GM12878 (cell line): ENCODE data around the gene OSGIN1. TPM values are rescaled to one million over a fixed set of nuclear protein-coding genes. Genes with fewer than 3 reads are reported as not detected.

ENCODE experiments used
- ATAC-seq: fragments of 200-7000 bp; cut with Tn5 transposase; 3 replicates; pipeline ENCODE4 v1.9.1; 2020; ENCODE audit warnings: mild to moderate bottlenecking, moderate library complexity
- BruUV-seq: library from RNA; stranded (reverse); fragments of 400-500 nt; replicated peaks from 2 replicates; lab custom pipeline; 2021; lab: Mats Ljungman, UMichigan
- CTCF ChIA-PET: fragments of 300-600 bp; sonication (Branson Sonifier 250); formaldehyde crosslinking; extraction: SDS; loops from one replicate; lab custom pipeline; 2021; ENCODE audit warnings: inconsistent platforms; lab: Yijun Ruan, JAX
- POLR2A ChIA-PET: fragments of 350-600 bp; formaldehyde crosslinking; extraction: SDS; loops from one replicate; lab custom pipeline; 2021; ENCODE audit warnings: inconsistent platforms; lab: Charles Lee
- RAD21 ChIA-PET: fragments of 300-600 bp; sonication (Branson Sonifier 250); formaldehyde crosslinking; loops from one replicate; lab custom pipeline; 2023; ENCODE audit warnings: antibody characterized with exemption; ENCODE audit not compliant: unreplicated experiment; lab: Charles Lee
- SMC1A ChIA-PET: fragments of 300-600 bp; sonication (Branson Sonifier 250); formaldehyde crosslinking; loops from one replicate; lab custom pipeline; 2023; ENCODE audit not compliant: unreplicated experiment, uncharacterized antibody; lab: Charles Lee
- DNase-seq: peaks from one replicate; pipeline ENCODE4 v3.0.0-alpha.2; 2011; ENCODE audit warnings: low read depth, low spot score
- FAIRE-seq: peaks from 3 replicates; lab custom pipeline; 2011; peaks lifted over from hg19 to GRCh38; lab: Jason Lieb, UNC
- H2AFZ ChIP-seq: 2 replicates; pipeline ENCODE4 v1.6.0; 2011; ENCODE audit warnings: low read depth, low read length, control low read depth; ENCODE audit not compliant: control insufficient read depth
- H3K27ac ChIP-seq: 2 replicates; pipeline ENCODE4 v1.5.1; 2011; ENCODE audit warnings: control low read depth; ENCODE audit not compliant: control insufficient read depth, insufficient read depth
- H3K27me3 ChIP-seq, 2 experiments: replicated peaks in 1 of 2; 2 replicates each; pipeline versions ENCODE4 v1.6.0 to v1.6.1; 2011; ENCODE audit warnings: low read length in 1 of 2; ENCODE audit not compliant: control insufficient read depth in 2 of 2, insufficient read depth in 2 of 2
- H3K36me3 ChIP-seq, 2 experiments: 2 replicates each; pipeline ENCODE4 v1.5.1; 2011; ENCODE audit warnings: low read length in 1 of 2; ENCODE audit not compliant: control insufficient read depth in 2 of 2, insufficient read depth in 2 of 2
- H3K4me1 ChIP-seq: 2 replicates; pipeline ENCODE4 v1.6.1; 2011; ENCODE audit warnings: mild to moderate bottlenecking, low read length, moderate library complexity, mixed read lengths; ENCODE audit not compliant: control insufficient read depth, insufficient read depth
- H3K4me2 ChIP-seq: 2 replicates; pipeline ENCODE4 v1.6.0; 2011; ENCODE audit warnings: control low read depth; ENCODE audit not compliant: control insufficient read depth, insufficient read depth
- H3K4me3 ChIP-seq: fragments of 200-600 bp; sonication (generic); 2 replicates; pipeline ENCODE4 v1.5.1; 2016
- H3K79me2 ChIP-seq: 2 replicates; pipeline ENCODE4 v1.6.0; 2011; ENCODE audit warnings: low read length; ENCODE audit not compliant: control insufficient read depth, insufficient read depth
- H3K9ac ChIP-seq: 2 replicates; pipeline ENCODE4 v1.8.0; 2011; ENCODE audit warnings: low read length, control low read depth, mixed read lengths; ENCODE audit not compliant: control insufficient read depth, insufficient read depth
- H3K9me3 ChIP-seq: replicated peaks from 3 replicates; pipeline ENCODE4 v1.5.1; 2011; ENCODE audit warnings: mild to moderate bottlenecking, low read length; ENCODE audit not compliant: control insufficient read depth, insufficient read depth
- H4K20me1 ChIP-seq: 2 replicates; pipeline ENCODE4 v1.6.0; 2011; ENCODE audit not compliant: control insufficient read depth, insufficient read depth
- CBX3 ChIP-seq: fragments of 200-600 bp; sonication (generic); IDR thresholded peaks from 2 replicates; pipeline ENCODE4 v1.6.1; 2016; ENCODE audit warnings: low read depth, borderline replicate concordance
- EGR1 ChIP-seq, 2 experiments: IDR thresholded peaks; 1 replicate in 1 of 2; 2 replicates in 1 of 2; pipeline ENCODE4 v1.6.1; 2011 to 2012; ENCODE audit warnings: low read depth in 2 of 2, low read length in 2 of 2, borderline replicate concordance in 1 of 2, mild to moderate bottlenecking in 1 of 2, moderate library complexity in 1 of 2
- ETV6 ChIP-seq, 2 experiments: fragments of 450-650 bp in 1 of 2; IDR thresholded peaks in 1 of 2; conservative IDR thresholded peaks in 1 of 2; 2 replicates each; pipeline ENCODE4 v1.6.1; 2014; ENCODE audit warnings: antibody characterized with exemption in 1 of 2, borderline replicate concordance in 1 of 2, low read depth in 1 of 2, mild to moderate bottlenecking in 1 of 2, moderate library complexity in 1 of 2
- FOS ChIP-seq: IDR thresholded peaks from 3 replicates; pipeline ENCODE4 v1.6.1; 2011; ENCODE audit warnings: borderline replicate concordance; ENCODE audit not compliant: insufficient read length; ENCODE audit errors: extremely low read depth
- HDGF ChIP-seq: fragments of 450-650 bp; IDR thresholded peaks from 2 replicates; pipeline ENCODE4 v1.6.1; 2016; ENCODE audit warnings: antibody characterized with exemption
- JUNB ChIP-seq: IDR thresholded peaks from 2 replicates; pipeline ENCODE4 v1.6.1; 2016; ENCODE audit warnings: antibody characterized with exemption, mild to moderate bottlenecking
- NFIC ChIP-seq: IDR thresholded peaks from 2 replicates; pipeline ENCODE4 v1.6.1; 2012; ENCODE audit warnings: low read depth, mild to moderate bottlenecking, inconsistent platforms, low read length, moderate library complexity
- POLR2AphosphoS2 ChIP-seq: IDR thresholded peaks from 2 replicates; pipeline ENCODE4 v1.6.1; 2011; ENCODE audit warnings: low read depth, mild to moderate bottlenecking, low read length, improper control_type of control experiment, moderate library complexity
- SUPT20H ChIP-seq: IDR thresholded peaks from 2 replicates; pipeline ENCODE4 v1.6.1; 2011; ENCODE audit warnings: low read depth, mild to moderate bottlenecking, low read length, moderate library complexity, borderline replicate concordance; ENCODE audit not compliant: control insufficient read depth
- ZNF207 ChIP-seq: fragments of 450-650 bp; IDR thresholded peaks from 2 replicates; pipeline ENCODE4 v1.6.1; 2014; ENCODE audit warnings: antibody characterized with exemption, mild to moderate bottlenecking, borderline replicate concordance
- ZZZ3 ChIP-seq: IDR thresholded peaks from 2 replicates; pipeline ENCODE4 v1.6.1; 2011; ENCODE audit warnings: low read depth; ENCODE audit not compliant: control insufficient read depth, insufficient read length
- WGBS: methylation state at CpG from one replicate; pipeline ENCODE4 v1.1.6; 2016; ENCODE audit warnings: low lambda C conversion rate; ENCODE audit not compliant: insufficient replicate concordance, insufficient coverage; ENCODE audit errors: missing lambda C conversion rate; 5-methylcytosine and 5-hydroxymethylcytosine counted together
- in situ Hi-C: fragments of 300-500 bp; cut with MboI; formaldehyde crosslinking; loops from 9 replicates; pipeline ENCODE4 v1.14.3; 2018; ENCODE audit warnings: mixed read lengths
- intact Hi-C: fragments of 100-400 bp; cut with micrococcal nuclease; formaldehyde crosslinking; loops from one replicate; pipeline ENCODE4 v1.14.2; 2022; ENCODE audit not compliant: unreplicated experiment
- polyA plus RNA-seq, 11 experiments: library from polyadenylated mRNA; depleted of rRNA in 4 of 11; unstranded in 6 of 11; stranded (reverse) in 5 of 11; fragments of >200 nt; fragmentation: Nextera tagmentation in 4 of 11; fragmentation: Illumina TruSeq in 1 of 11; extraction: Ambion mirVana in 4 of 11; extraction: Trizol in 1 of 11; gene quantifications; 1 replicate in 1 of 11; 2 replicates in 10 of 11; pipeline versions ENCODE4 v1.2.1 to v1.2.3, GENCODE V29; 2011 to 2016; ENCODE audit warnings: inconsistent platforms in 2 of 11, missing spikeins in 2 of 11, low read depth in 1 of 11
- total RNA-seq, 4 experiments: library from RNA; depleted of rRNA in 3 of 4; stranded (reverse); fragments of >200 nt in 3 of 4; fragmentation: Illumina TruSeq in 1 of 4; extraction: Trizol in 1 of 4; gene quantifications; 2 replicates each; pipeline versions ENCODE4 v1.2.1 to v1.2.3, GENCODE V29; 2013 to 2021
- TF ChIP-seq, protein P1 (sequence below): IDR thresholded peaks from 2 replicates; pipeline ENCODE4 v1.6.1; 2012; ENCODE audit warnings: improper control_type of control experiment, low read depth, low read length; ENCODE audit not compliant: insufficient replicate concordance
- TF ChIP-seq, protein P2 (sequence below): fragments of 450-650 bp; IDR thresholded peaks from 2 replicates; pipeline ENCODE4 v1.6.1; 2017; ENCODE audit warnings: mild to moderate bottlenecking, moderate library complexity

OSGIN1 gene
- total and polyA plus RNA-seq, 10 of the 15 experiments (the other 5 are each of a cell fraction or from before 2014, with no cell fraction given), result 0.06 to 0.18 (median 0.13) TPM; not detected in 5

DNA sequence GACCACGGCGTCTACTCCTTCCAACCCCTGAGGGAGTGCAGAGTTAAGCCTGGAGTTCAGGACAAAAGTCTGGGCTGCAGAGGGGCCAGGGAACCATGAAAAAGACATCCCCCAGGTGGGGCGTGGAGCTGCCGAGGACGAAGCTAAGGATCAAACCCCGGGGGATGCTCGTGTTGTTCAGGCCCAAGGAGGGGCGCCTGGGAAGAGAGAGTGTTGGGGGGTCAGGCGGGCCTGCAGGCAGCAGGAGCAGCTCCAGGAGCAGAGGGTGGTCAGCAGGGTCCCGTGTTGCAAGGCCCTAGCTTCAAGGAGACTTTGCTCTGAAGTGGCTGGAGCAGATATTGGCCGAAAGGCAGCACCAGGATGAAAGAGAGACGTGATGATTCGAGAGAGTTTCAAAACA is 41.7 kb downstream of the OSGIN1 start (continued):
- no peak for TF ChIP-seq POLR2AphosphoS2
- no peak for TF ChIP-seq ZNF207

DNA sequence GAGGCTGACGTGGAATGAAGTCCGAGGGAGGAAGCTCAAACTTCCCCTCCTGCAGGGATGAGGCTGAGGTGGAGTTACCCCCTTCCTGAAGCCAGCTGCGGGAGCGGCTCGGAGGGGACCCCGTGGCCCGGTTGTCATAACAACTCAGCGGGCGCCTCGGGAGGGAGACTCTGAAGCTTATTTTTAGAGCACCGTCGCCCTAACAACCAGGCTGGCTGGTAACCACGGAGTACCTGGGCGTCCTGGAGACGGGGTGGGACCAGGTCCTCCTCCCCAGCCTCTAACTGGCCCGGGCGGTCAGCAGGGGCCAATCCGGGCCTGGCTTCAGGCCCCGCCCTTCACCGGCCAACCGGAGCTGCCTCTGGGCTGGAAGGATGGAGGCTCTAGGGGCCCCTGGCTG is 42.7 kb downstream of the OSGIN1 start:
- ATAC-seq (peak; percentile 47), DNase-seq (no peak), FAIRE-seq (no peak)
- RAD21 ChIA-PET, result no interaction called here
- Histone ChIP-seq H3K27ac (no peak overlapping the region), H3K36me3 (no peaks in the 10 kb centered on the region), H3K4me1 (no peaks in the 10 kb centered on the region), H4K20me1 (no peaks in the 10 kb centered on the region), H2AFZ (no peak overlapping the region), H3K27me3 (no peaks in the 10 kb centered on the region; a peak in 1 of 4 replicates), H3K9me3 (no peaks in the 10 kb centered on the region), H3K4me3 (no peak overlapping the region), H3K4me2 (no peak overlapping the region), H3K9ac (no peak overlapping the region), H3K79me2 (no peaks in the 10 kb centered on the region)
- CTCF ChIA-PET, result no interaction called here
- 28% methylated on average over 21 of the region's 21 CpGs for WGBS
- intact Hi-C loops (no loop called here), in situ Hi-C loops (no loop called here)
- TF ChIP-seq FOS, result no peak
- no peak for TF ChIP-seq SUPT20H
- no peak for TF ChIP-seq HDGF
- TF ChIP-seq CBX3, result no peak
- TF ChIP-seq, protein P1, sequence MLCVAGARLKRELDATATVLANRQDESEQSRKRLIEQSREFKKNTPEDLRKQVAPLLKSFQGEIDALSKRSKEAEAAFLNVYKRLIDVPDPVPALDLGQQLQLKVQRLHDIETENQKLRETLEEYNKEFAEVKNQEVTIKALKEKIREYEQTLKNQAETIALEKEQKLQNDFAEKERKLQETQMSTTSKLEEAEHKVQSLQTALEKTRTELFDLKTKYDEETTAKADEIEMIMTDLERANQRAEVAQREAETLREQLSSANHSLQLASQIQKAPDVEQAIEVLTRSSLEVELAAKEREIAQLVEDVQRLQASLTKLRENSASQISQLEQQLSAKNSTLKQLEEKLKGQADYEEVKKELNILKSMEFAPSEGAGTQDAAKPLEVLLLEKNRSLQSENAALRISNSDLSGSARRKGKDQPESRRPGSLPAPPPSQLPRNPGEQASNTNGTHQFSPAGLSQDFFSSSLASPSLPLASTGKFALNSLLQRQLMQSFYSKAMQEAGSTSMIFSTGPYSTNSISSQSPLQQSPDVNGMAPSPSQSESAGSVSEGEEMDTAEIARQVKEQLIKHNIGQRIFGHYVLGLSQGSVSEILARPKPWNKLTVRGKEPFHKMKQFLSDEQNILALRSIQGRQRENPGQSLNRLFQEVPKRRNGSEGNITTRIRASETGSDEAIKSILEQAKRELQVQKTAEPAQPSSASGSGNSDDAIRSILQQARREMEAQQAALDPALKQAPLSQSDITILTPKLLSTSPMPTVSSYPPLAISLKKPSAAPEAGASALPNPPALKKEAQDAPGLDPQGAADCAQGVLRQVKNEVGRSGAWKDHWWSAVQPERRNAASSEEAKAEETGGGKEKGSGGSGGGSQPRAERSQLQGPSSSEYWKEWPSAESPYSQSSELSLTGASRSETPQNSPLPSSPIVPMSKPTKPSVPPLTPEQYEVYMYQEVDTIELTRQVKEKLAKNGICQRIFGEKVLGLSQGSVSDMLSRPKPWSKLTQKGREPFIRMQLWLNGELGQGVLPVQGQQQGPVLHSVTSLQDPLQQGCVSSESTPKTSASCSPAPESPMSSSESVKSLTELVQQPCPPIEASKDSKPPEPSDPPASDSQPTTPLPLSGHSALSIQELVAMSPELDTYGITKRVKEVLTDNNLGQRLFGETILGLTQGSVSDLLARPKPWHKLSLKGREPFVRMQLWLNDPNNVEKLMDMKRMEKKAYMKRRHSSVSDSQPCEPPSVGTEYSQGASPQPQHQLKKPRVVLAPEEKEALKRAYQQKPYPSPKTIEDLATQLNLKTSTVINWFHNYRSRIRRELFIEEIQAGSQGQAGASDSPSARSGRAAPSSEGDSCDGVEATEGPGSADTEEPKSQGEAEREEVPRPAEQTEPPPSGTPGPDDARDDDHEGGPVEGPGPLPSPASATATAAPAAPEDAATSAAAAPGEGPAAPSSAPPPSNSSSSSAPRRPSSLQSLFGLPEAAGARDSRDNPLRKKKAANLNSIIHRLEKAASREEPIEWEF, result no peak
- TF ChIP-seq EGR1 (IDR thresholded peaks at IDR 0.05; ENCODE audit: borderline replicate concordance in 1 of 2, low read depth in 2 of 2, low read length in 2 of 2), result no peak
- no peak for TF ChIP-seq ZZZ3
- TF ChIP-seq JUNB, result no peak
- TF ChIP-seq ETV6 (conservative IDR thresholded peaks at IDR 0.05 in 1 of 2, IDR thresholded peaks at IDR 0.05 in 1 of 2; ENCODE audit: borderline replicate concordance in 1 of 2, low read depth in 1 of 2), result no peak
- TF ChIP-seq, protein P2, sequence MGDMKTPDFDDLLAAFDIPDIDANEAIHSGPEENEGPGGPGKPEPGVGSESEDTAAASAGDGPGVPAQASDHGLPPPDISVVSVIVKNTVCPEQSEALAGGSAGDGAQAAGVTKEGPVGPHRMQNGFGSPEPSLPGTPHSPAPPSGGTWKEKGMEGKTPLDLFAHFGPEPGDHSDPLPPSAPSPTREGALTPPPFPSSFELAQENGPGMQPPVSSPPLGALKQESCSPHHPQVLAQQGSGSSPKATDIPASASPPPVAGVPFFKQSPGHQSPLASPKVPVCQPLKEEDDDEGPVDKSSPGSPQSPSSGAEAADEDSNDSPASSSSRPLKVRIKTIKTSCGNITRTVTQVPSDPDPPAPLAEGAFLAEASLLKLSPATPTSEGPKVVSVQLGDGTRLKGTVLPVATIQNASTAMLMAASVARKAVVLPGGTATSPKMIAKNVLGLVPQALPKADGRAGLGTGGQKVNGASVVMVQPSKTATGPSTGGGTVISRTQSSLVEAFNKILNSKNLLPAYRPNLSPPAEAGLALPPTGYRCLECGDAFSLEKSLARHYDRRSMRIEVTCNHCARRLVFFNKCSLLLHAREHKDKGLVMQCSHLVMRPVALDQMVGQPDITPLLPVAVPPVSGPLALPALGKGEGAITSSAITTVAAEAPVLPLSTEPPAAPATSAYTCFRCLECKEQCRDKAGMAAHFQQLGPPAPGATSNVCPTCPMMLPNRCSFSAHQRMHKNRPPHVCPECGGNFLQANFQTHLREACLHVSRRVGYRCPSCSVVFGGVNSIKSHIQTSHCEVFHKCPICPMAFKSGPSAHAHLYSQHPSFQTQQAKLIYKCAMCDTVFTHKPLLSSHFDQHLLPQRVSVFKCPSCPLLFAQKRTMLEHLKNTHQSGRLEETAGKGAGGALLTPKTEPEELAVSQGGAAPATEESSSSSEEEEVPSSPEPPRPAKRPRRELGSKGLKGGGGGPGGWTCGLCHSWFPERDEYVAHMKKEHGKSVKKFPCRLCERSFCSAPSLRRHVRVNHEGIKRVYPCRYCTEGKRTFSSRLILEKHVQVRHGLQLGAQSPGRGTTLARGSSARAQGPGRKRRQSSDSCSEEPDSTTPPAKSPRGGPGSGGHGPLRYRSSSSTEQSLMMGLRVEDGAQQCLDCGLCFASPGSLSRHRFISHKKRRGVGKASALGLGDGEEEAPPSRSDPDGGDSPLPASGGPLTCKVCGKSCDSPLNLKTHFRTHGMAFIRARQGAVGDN, result no peak
- no peak for TF ChIP-seq NFIC
- POLR2A ChIA-PET, result no interaction called here
- BruUV-seq, result no TSS peak
- SMC1A ChIA-PET, result no interaction called here
